WTC11 (cell line): ENCODE measurements around the gene EMX1.

Source experiments
- ATF1 ChIP-seq: sonication (generic); formaldehyde crosslinking; IDR thresholded peaks from 2 replicates; pipeline ENCODE4 v1.8.1; 2023; ENCODE audit warnings: mild to moderate bottlenecking, moderate library complexity, missing genetic modification reagents
- ATF6 ChIP-seq: sonication (generic); formaldehyde crosslinking; IDR thresholded peaks from 2 replicates; pipeline ENCODE4 v1.8.1; 2023; ENCODE audit warnings: mild to moderate bottlenecking, missing genetic modification reagents
- CTCF ChIP-seq: fragments of 200-600 bp; IDR thresholded peaks from 2 replicates; pipeline ENCODE4 v1.8.0; 2022; ENCODE audit warnings: antibody characterized with exemption
- E2F5 ChIP-seq: sonication (generic); formaldehyde crosslinking; IDR thresholded peaks from 2 replicates; pipeline ENCODE4 v1.8.1; 2022; ENCODE audit warnings: mild to moderate bottlenecking, moderate library complexity, missing genetic modification reagents
- KAT7 ChIP-seq: sonication (generic); formaldehyde crosslinking; IDR thresholded peaks from 2 replicates; pipeline ENCODE4 v1.8.1; 2023; ENCODE audit warnings: missing genetic modification reagents, mild to moderate bottlenecking, borderline replicate concordance
- MYBL2 ChIP-seq: sonication (generic); formaldehyde crosslinking; IDR thresholded peaks from 2 replicates; pipeline ENCODE4 v1.8.1; 2023; ENCODE audit warnings: mild to moderate bottlenecking, moderate library complexity, missing genetic modification reagents
- NFE2L1 ChIP-seq: sonication (generic); formaldehyde crosslinking; IDR thresholded peaks from 2 replicates; pipeline ENCODE4 v1.8.1; 2023; ENCODE audit warnings: missing genetic modification reagents
- SMAD3 ChIP-seq: sonication (generic); formaldehyde crosslinking; IDR thresholded peaks from 2 replicates; pipeline ENCODE4 v1.8.0; 2022; ENCODE audit warnings: missing genetic modification reagents, mild to moderate bottlenecking, borderline replicate concordance
- USF2 ChIP-seq: sonication (generic); formaldehyde crosslinking; IDR thresholded peaks from 2 replicates; pipeline ENCODE4 v1.8.1; 2023; ENCODE audit warnings: mild to moderate bottlenecking, missing genetic modification reagents, moderate library complexity
- ZBTB21 ChIP-seq: sonication (generic); formaldehyde crosslinking; IDR thresholded peaks from 2 replicates; pipeline ENCODE4 v1.8.1; 2023; ENCODE audit warnings: mild to moderate bottlenecking, missing genetic modification reagents, borderline replicate concordance

- TF ChIP-seq CTCF (peak; percentile 82), ZBTB21 (no peak), NFE2L1 (CRISPR knock-in tag) (no peak), ATF6 (CRISPR knock-in tag) (no peak), SMAD3 (CRISPR knock-in tag) (no peak), USF2 (CRISPR knock-in tag) (peak; percentile 11; the same call in 1 of the 2 replicates), KAT7 (CRISPR knock-in tag) (no peak), ATF1 (CRISPR knock-in tag) (no peak), MYBL2 (no peak), E2F5 (CRISPR knock-in tag) (no peak)
Observed at GRCh38 chr2:72887740-72888437, 29.4 kb upstream of the EMX1 start.
